ENCODE data around the gene RNU1-2. TPM values are rescaled to one million over a fixed set of nuclear protein-coding genes. Genes with fewer than 3 reads are reported as not detected.

The RNU1-2 gene
- total and polyA plus RNA-seq, 2 of the 4 experiments (the other 2 are of a cell fraction): under 0.01 TPM; not detected in 1

DNA sequence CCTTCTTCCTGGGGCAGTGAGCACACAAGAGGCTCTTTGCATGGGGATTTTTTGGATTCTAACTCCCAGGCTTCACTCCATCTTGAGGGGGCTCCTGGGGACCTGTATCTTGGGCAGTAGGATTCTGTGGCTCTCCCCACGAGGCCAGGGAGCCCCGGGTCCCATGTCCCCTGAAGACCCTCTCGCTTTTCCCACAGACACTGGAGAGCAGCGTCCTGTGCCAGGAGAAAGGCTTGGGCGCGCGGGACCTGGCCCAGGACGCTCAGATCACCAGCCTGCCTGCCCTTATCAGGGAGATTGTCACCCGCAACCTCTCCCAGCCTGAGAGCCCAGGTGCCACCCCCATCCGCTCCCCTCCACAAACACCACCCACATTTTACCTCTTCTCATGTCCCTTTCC lies 26.7 kb downstream of the RNU1-2 start:
- peak overlapping the region; percentile 51 for H2AFZ ChIP-seq (replicated peaks; ENCODE audit: low read length, poor library complexity)
- H2BK5ac ChIP-seq (ENCODE audit: low read depth, low read length, poor library complexity, severe bottlenecking): no peak overlapping the region
- no peak overlapping the region for H3K9ac ChIP-seq (ENCODE audit: low read depth, low read length)
- no peak overlapping the region for H2BK15ac ChIP-seq (ENCODE audit: low read depth, low read length)
- DNase-seq: no peak
- H3K9me3 ChIP-seq (ENCODE audit: control insufficient read depth, insufficient read depth, low read length): no peaks in the 10 kb centered on the region
- H2BK120ac ChIP-seq (ENCODE audit: low read depth, low read length): no peak overlapping the region
- no peak overlapping the region for H3K4ac ChIP-seq (ENCODE audit: low read depth, low read length)
- H3K4me3 ChIP-seq (ENCODE audit: insufficient read depth, low read depth, low read length): no peak overlapping the region
- in situ Hi-C loops (cut with MboI; ENCODE audit: low sequenced_read_pairs): no loop called here
- BruUV-seq (replicated peaks): no TSS peak
- H3K18ac ChIP-seq (ENCODE audit: low read depth, low read length): no peak overlapping the region
- peaks cover 11% of the 10 kb centered on the region; the same call in 1 of the 2 replicates for H3K9me1 ChIP-seq (ENCODE audit: insufficient read depth, low read length)
- H2AK5ac ChIP-seq (ENCODE audit: low read depth, low read length): no peak overlapping the region
- TF ChIP-seq MAFK (IDR thresholded peaks at IDR 0.05; ENCODE audit: low read depth, low read length) (no peak), RFX5 (IDR thresholded peaks at IDR 0.05; ENCODE audit: low read depth, low read length) (no peak), CEBPB (IDR thresholded peaks at IDR 0.05; ENCODE audit: low read depth, low read length) (no peak), USF2 (IDR thresholded peaks at IDR 0.05; ENCODE audit: low read depth, low read length) (no peak), POLR2A (IDR thresholded peaks at IDR 0.05; ENCODE audit: low read depth, low read length) (no peak), BHLHE40 (IDR thresholded peaks at IDR 0.05; ENCODE audit: low read depth, low read length) (no peak), RCOR1 (IDR thresholded peaks at IDR 0.05; ENCODE audit: insufficient replicate concordance, low read length) (no peak), MXI1 (IDR thresholded peaks at IDR 0.05; ENCODE audit: borderline replicate concordance, low read depth, low read length) (no peak), CHD1 (IDR thresholded peaks at IDR 0.05; ENCODE audit: low read depth, low read length) (no peak), SMC3 (IDR thresholded peaks at IDR 0.05; ENCODE audit: low read depth, low read length) (no peak)
- TF ChIP-seq, protein P1, sequence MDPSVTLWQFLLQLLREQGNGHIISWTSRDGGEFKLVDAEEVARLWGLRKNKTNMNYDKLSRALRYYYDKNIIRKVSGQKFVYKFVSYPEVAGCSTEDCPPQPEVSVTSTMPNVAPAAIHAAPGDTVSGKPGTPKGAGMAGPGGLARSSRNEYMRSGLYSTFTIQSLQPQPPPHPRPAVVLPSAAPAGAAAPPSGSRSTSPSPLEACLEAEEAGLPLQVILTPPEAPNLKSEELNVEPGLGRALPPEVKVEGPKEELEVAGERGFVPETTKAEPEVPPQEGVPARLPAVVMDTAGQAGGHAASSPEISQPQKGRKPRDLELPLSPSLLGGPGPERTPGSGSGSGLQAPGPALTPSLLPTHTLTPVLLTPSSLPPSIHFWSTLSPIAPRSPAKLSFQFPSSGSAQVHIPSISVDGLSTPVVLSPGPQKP (IDR thresholded peaks at IDR 0.05; ENCODE audit: borderline replicate concordance, low read depth, low read length): no peak
- TF ChIP-seq, protein P2, sequence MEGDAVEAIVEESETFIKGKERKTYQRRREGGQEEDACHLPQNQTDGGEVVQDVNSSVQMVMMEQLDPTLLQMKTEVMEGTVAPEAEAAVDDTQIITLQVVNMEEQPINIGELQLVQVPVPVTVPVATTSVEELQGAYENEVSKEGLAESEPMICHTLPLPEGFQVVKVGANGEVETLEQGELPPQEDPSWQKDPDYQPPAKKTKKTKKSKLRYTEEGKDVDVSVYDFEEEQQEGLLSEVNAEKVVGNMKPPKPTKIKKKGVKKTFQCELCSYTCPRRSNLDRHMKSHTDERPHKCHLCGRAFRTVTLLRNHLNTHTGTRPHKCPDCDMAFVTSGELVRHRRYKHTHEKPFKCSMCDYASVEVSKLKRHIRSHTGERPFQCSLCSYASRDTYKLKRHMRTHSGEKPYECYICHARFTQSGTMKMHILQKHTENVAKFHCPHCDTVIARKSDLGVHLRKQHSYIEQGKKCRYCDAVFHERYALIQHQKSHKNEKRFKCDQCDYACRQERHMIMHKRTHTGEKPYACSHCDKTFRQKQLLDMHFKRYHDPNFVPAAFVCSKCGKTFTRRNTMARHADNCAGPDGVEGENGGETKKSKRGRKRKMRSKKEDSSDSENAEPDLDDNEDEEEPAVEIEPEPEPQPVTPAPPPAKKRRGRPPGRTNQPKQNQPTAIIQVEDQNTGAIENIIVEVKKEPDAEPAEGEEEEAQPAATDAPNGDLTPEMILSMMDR (conservative IDR thresholded peaks at IDR 0.05; ENCODE audit: low read depth, low read length): no peak
- H4K8ac ChIP-seq (ENCODE audit: low read depth in 2 of 2, low read length in 2 of 2): no peak overlapping the region
- no peaks in the 10 kb centered on the region for H3K36me3 ChIP-seq (ENCODE audit: control insufficient read depth, insufficient read depth, low read length)
- H3K4me1 ChIP-seq (ENCODE audit: control insufficient read depth, insufficient read depth, low read length): peaks cover 5% of the 10 kb centered on the region; the same call in 1 of the 2 replicates
- H3K79me1 ChIP-seq (ENCODE audit: low read depth in 1 of 2, low read length in 2 of 2): peaks cover 0 to 5% of the 10 kb centered on the region in 2 experiments; a peak in 1 of 4 replicates
- no peak overlapping the region for H3K14ac ChIP-seq (replicated peaks; ENCODE audit: low read depth, low read length)
- ChIA-PET POLR2A (ENCODE audit: unreplicated experiment) (no interaction called here), CTCF (no interaction called here)
- no peaks in the 10 kb centered on the region for H4K20me1 ChIP-seq (ENCODE audit: insufficient read depth, low read length)
- no peak overlapping the region for H3K56ac ChIP-seq (ENCODE audit: extremely low read depth, insufficient read depth, low read length)
- no peak overlapping the region for H2AK9ac ChIP-seq (replicated peaks; ENCODE audit: low read depth, low read length, poor library complexity)
- intact Hi-C loops (cut with micrococcal nuclease): no loop called here
- H3K27me3 ChIP-seq (ENCODE audit: control insufficient read depth, insufficient read depth, low read length): no peaks in the 10 kb centered on the region; the same call in 1 of the 2 replicates
- no peak overlapping the region for H2BK20ac ChIP-seq (ENCODE audit: low read depth, low read length)
- H4K5ac ChIP-seq (ENCODE audit: low read depth, low read length): no peak overlapping the region
- H3K27ac ChIP-seq (ENCODE audit: insufficient read depth, low read length): no peak overlapping the region
- no peak for ATAC-seq (ENCODE audit: low read depth)
- WGBS, 2 experiments (ENCODE audit: extremely low coverage in 2 of 2, insufficient read length in 1 of 2): 94% methylated on average over 10 of the region's 10 CpGs; no CpG with 5 or more reads in 1 of the 2 experiments
- dilution Hi-C loops (cut with HindIII; ENCODE audit: low sequenced_read_pairs, unreplicated experiment): no loop called here
- H4K91ac ChIP-seq (ENCODE audit: insufficient read depth, low read depth, low read length): no peak overlapping the region
- no peak overlapping the region for H3K23ac ChIP-seq (ENCODE audit: low read depth, low read length)
- H3K4me2 ChIP-seq (ENCODE audit: low read depth, low read length): no peak overlapping the region
